SK-N-SH (cell line): Measurements from ENCODE around the gene SGTA. TPM values are rescaled to one million over a fixed set of nuclear protein-coding genes. Genes with fewer than 3 reads are reported as not detected.

Source experiments
- CTCF ChIA-PET: fragments of 300-600, 350-600 bp; formaldehyde crosslinking; extraction: SDS; loops from one replicate; lab custom pipeline; 2021; lab: Yijun Ruan, JAX
- POLR2A ChIA-PET: fragments of 350-600 bp; sonication (Branson Sonifier 250); formaldehyde crosslinking; extraction: SDS; loops from one replicate; lab custom pipeline; 2020; ENCODE audit warnings: antibody characterized with exemption, inconsistent platforms; lab: Yijun Ruan, JAX
- DNase-seq: peaks from one replicate; pipeline ENCODE4 v3.0.0; 2012
- H2AFZ ChIP-seq: fragments of 200-600 bp; sonication (generic); 2 replicates; pipeline ENCODE4 v1.8.1; 2016; ENCODE audit warnings: antibody characterized with exemption, mild to moderate bottlenecking, low read depth
- H3F3A ChIP-seq: fragments of 200-600 bp; sonication (generic); replicated peaks from 2 replicates; pipeline ENCODE3; 2016; ENCODE audit warnings: antibody characterized with exemption, mild to moderate bottlenecking; ENCODE audit not compliant: insufficient read depth
- H3K27ac ChIP-seq, 2 experiments: fragments of 200-500 bp in 1 of 2; fragments of 200-600 bp in 1 of 2; sonication (Bioruptor generic) in 1 of 2; sonication (generic), shearing (Covaris generic) in 1 of 2; 2 replicates each; pipeline versions ENCODE4 v1.5.1 to v1.6.1; 2014 to 2016; ENCODE audit warnings: low read depth in 2 of 2, inconsistent platforms in 1 of 2, low read length in 1 of 2, mild to moderate bottlenecking in 1 of 2, mixed read lengths in 1 of 2
- H3K27me3 ChIP-seq: fragments of 200-600 bp; sonication (generic), shearing (Covaris generic); 2 replicates; pipeline ENCODE4 v1.6.1; 2016; ENCODE audit warnings: mixed run types; ENCODE audit not compliant: insufficient read depth
- H3K36me3 ChIP-seq, 2 experiments: fragments of 200-500 bp in 1 of 2; fragments of 200-600 bp in 1 of 2; sonication (Bioruptor generic) in 1 of 2; sonication (generic) in 1 of 2; replicated peaks in 1 of 2; 2 replicates each; pipeline versions ENCODE3 to v1.5.1; 2014 to 2016; ENCODE audit warnings: low read length in 1 of 2, mild to moderate bottlenecking in 1 of 2; ENCODE audit not compliant: insufficient read depth in 2 of 2, control insufficient read depth in 1 of 2
- H3K4me1 ChIP-seq, 2 experiments: fragments of 200-500 bp in 1 of 2; fragments of 200-600 bp in 1 of 2; sonication (Bioruptor generic) in 1 of 2; sonication (generic), shearing (Covaris generic) in 1 of 2; 2 replicates each; pipeline versions ENCODE4 v1.5.1 to v1.6.1; 2014 to 2016; ENCODE audit warnings: low read depth in 1 of 2, low read length in 1 of 2, mixed run types in 1 of 2; ENCODE audit not compliant: insufficient read depth in 2 of 2, control insufficient read depth in 1 of 2
- H3K4me2 ChIP-seq: fragments of 200-600 bp; sonication (generic), shearing (Covaris generic); 2 replicates; pipeline ENCODE4 v1.6.1; 2017; ENCODE audit warnings: mixed run types
- H3K4me3 ChIP-seq, 2 experiments: fragments of 200-500 bp in 1 of 2; fragments of 200-600 bp in 1 of 2; sonication (Bioruptor generic) in 1 of 2; sonication (generic), shearing (Covaris generic) in 1 of 2; 2 replicates each; pipeline versions ENCODE4 v1.5.1 to v1.8.1; 2014 to 2016; ENCODE audit warnings: low read depth in 2 of 2, inconsistent platforms in 1 of 2, low read length in 1 of 2, mild to moderate bottlenecking in 1 of 2, mixed read lengths in 1 of 2, moderate library complexity in 1 of 2
- H3K79me2 ChIP-seq: fragments of 200-600 bp; sonication (generic); 2 replicates; pipeline ENCODE4 v1.8.1; 2017; ENCODE audit warnings: mild to moderate bottlenecking; ENCODE audit not compliant: insufficient read depth
- H3K9ac ChIP-seq: fragments of 200-600 bp; sonication (generic); 2 replicates; pipeline ENCODE4 v1.6.1; 2017; ENCODE audit warnings: mixed run types
- H3K9me2 ChIP-seq: fragments of 200-600 bp; sonication (generic); 2 replicates; pipeline ENCODE4 v1.6.1; 2017; ENCODE audit warnings: mixed run types
- H3K9me3 ChIP-seq: fragments of 200-600 bp; sonication (generic); 2 replicates; pipeline ENCODE4 v1.6.1; 2017; ENCODE audit warnings: mixed run types, mild to moderate bottlenecking, moderate library complexity
- H4K20me1 ChIP-seq: fragments of 200-600 bp; sonication (generic); 2 replicates; pipeline ENCODE4 v1.6.1; 2017; ENCODE audit warnings: mild to moderate bottlenecking, mixed run types; ENCODE audit not compliant: insufficient read depth
- CHD2 ChIP-seq: fragments of 150-350 bp; IDR thresholded peaks from 2 replicates; pipeline ENCODE4 v1.6.1; 2018; ENCODE audit warnings: low read length; ENCODE audit not compliant: partially characterized antibody
- EZH2phosphoT487 ChIP-seq: fragments of 200-600 bp; sonication (generic); IDR thresholded peaks from 2 replicates; pipeline ENCODE4 v1.6.1; 2017; ENCODE audit warnings: low read depth, mixed run types, mild to moderate bottlenecking, antibody characterized with exemption, moderate library complexity, borderline replicate concordance
- FOXJ3 ChIP-seq: sonication (generic); formaldehyde crosslinking; IDR thresholded peaks from 2 replicates; pipeline ENCODE4 v1.5.1; 2020; ENCODE audit warnings: mild to moderate bottlenecking, missing genetic modification reagents
- IRF3 ChIP-seq: fragments of 150-350 bp; IDR thresholded peaks from 2 replicates; pipeline ENCODE4 v1.6.1; 2016; ENCODE audit warnings: mild to moderate bottlenecking, low read depth, low read length
- MAX ChIP-seq: IDR thresholded peaks from 2 replicates; pipeline ENCODE4 v1.4.0; 2012; ENCODE audit warnings: low read depth
- MEF2A ChIP-seq: IDR thresholded peaks from 2 replicates; pipeline ENCODE4 v1.4.0; 2012; ENCODE audit warnings: low read depth, borderline replicate concordance
- NRF1 ChIP-seq: IDR thresholded peaks from 2 replicates; pipeline ENCODE4 v1.6.1; 2012; ENCODE audit warnings: low read depth, mild to moderate bottlenecking, low read length
- RCOR1 ChIP-seq: fragments of 150-350 bp; IDR thresholded peaks from 2 replicates; pipeline ENCODE4 v1.6.1; 2017; ENCODE audit warnings: antibody characterized with exemption, low read length
- REST ChIP-seq: IDR thresholded peaks from 2 replicates; pipeline ENCODE4 v1.6.1; 2012; ENCODE audit warnings: mild to moderate bottlenecking, low read depth, low read length, moderate library complexity
- SIN3A ChIP-seq: IDR thresholded peaks from 2 replicates; pipeline ENCODE4 v1.6.1; 2012; ENCODE audit warnings: low read depth, mild to moderate bottlenecking, low read length, moderate library complexity, borderline replicate concordance
- USF1 ChIP-seq: IDR thresholded peaks from 2 replicates; pipeline ENCODE4 v1.4.0; 2012; ENCODE audit warnings: low read depth, borderline replicate concordance
- USF2 ChIP-seq: fragments of 150-350 bp; IDR thresholded peaks from 2 replicates; pipeline ENCODE4 v1.6.1; 2017; ENCODE audit warnings: antibody characterized with exemption, low read length, low read depth, borderline replicate concordance
- YY1 ChIP-seq: IDR thresholded peaks from 2 replicates; pipeline ENCODE4 v1.4.0; 2012; ENCODE audit warnings: low read depth, mild to moderate bottlenecking
- WGBS: methylation state at CpG from one replicate; pipeline ENCODE4 v1.1.6; 2017; ENCODE audit warnings: low lambda C conversion rate; 5-methylcytosine and 5-hydroxymethylcytosine counted together
- polyA plus RNA-seq, 3 experiments: library from polyadenylated mRNA; depleted of rRNA; stranded (reverse); fragments of >200 nt; gene quantifications; 2 replicates each; pipeline ENCODE4 v1.2.3, GENCODE V29; 2012

The SGTA gene
- polyA plus RNA-seq, 1 of the 3 experiments (the other 2 are of a cell fraction): 78.4 TPM

- Histone ChIP-seq H3K79me2 (no peaks in the 10 kb centered on the region), H4K20me1 (no peaks in the 10 kb centered on the region)
- TF ChIP-seq USF1: no peak
- no peak for TF ChIP-seq CHD2
- TF ChIP-seq, all 33 proteins: peak for 0
- Histone ChIP-seq H3K4me1 (peaks cover 10 to 14% of the 10 kb centered on the region in 2 experiments; a peak in 3 of 4 replicates), H3K4me2 (no peak overlapping the region), H3K27ac (no peak overlapping the region), H3F3A (no peaks in the 10 kb centered on the region), H3K9me3 (0 out of 2 replicates have a peak, but pooled peaks cover 3% of the 10 kb centered on the region), H3K4me3 (no peak overlapping the region), H3K36me3 (no peaks in the 10 kb centered on the region), H3K27me3 (no peaks in the 10 kb centered on the region), H3K9me2 (no peaks in the 10 kb centered on the region), H3K9ac (no peak overlapping the region), H2AFZ (no peak overlapping the region)
- ChIA-PET POLR2A (interaction anchor here (1.1 kb wide), 1 partner anchor 67 kb away, joined by 3 read pairs; the partner anchor contains the start of gene THOP1), CTCF (interaction anchor here (1.4 to 1.6 kb wide), 2 partner anchors 14 to 69 kb away, joined by 3 to 4 read pairs; no protein-coding TSS in a partner anchor)
- 93% methylated on average over 45 of the region's 52 CpGs for WGBS
- DNase-seq: peak; percentile 30
Measured at GRCh38 chr19:2717638-2718541, 65.2 kb downstream of the SGTA start.

GRCh38 chr19:2716722-2717637 is 66.1 kb downstream of the SGTA start:
- H4K20me1 ChIP-seq: no peaks in the 10 kb centered on the region
- H3K4me1 ChIP-seq: peaks cover 9 to 10% of the 10 kb centered on the region in 2 experiments; a peak in 2 of 4 replicates
- H3K9ac ChIP-seq: no peak overlapping the region
- H3K4me2 ChIP-seq: no peak overlapping the region
- ChIA-PET CTCF (interaction anchor here (1.6 kb wide), 1 partner anchor 13 kb away, joined by 4 read pairs; no protein-coding TSS in a partner anchor), POLR2A (interaction anchor here (1.0 to 1.1 kb wide), 2 partner anchors 10 to 68 kb away, joined by 3 read pairs; partner anchors contain the start of gene THOP1)
- no peak overlapping the region for H3K27ac ChIP-seq
- no peaks in the 10 kb centered on the region for H3K27me3 ChIP-seq
- TF ChIP-seq SIN3A (no peak), REST (no peak), FOXJ3 (CRISPR knock-in tag) (no peak), NRF1 (no peak), YY1 (no peak), USF2 (no peak), MEF2A (no peak), EZH2phosphoT487 (no peak), RCOR1 (no peak), IRF3 (no peak), MAX (no peak)
- no peaks in the 10 kb centered on the region for H3K9me2 ChIP-seq
- H3F3A ChIP-seq: no peaks in the 10 kb centered on the region
- no peak overlapping the region for H2AFZ ChIP-seq
- H3K36me3 ChIP-seq: no peaks in the 10 kb centered on the region
- DNase-seq: peak; percentile 28
- no peaks in the 10 kb centered on the region for H3K79me2 ChIP-seq
- H3K9me3 ChIP-seq: 0 out of 2 replicates have a peak, but pooled peaks cover 3% of the 10 kb centered on the region
- H3K4me3 ChIP-seq: no peak overlapping the region
- WGBS: 94% methylated on average over 51 of the region's 51 CpGs
